IMR-90 (cell line): Measurements from ENCODE around the gene NOP9.

Experiments used
- BHLHE40 ChIP-seq: fragments of 150-350 bp; IDR thresholded peaks from 2 replicates; pipeline ENCODE4 v1.6.1; 2016; ENCODE audit warnings: mild to moderate bottlenecking, low read depth, low read length
- CEBPB ChIP-seq: IDR thresholded peaks from 2 replicates; pipeline ENCODE4 v1.6.1; 2012; ENCODE audit warnings: low read depth, low read length, improper control_type of control experiment
- CTCF ChIP-seq: conservative IDR thresholded peaks from 2 replicates; pipeline ENCODE4 v1.5.1; 2012; ENCODE audit warnings: mild to moderate bottlenecking, low read depth, low read length, improper control_type of control experiment
- ELK1 ChIP-seq: fragments of 150-350 bp; IDR thresholded peaks from 2 replicates; pipeline ENCODE4 v1.6.1; 2016; ENCODE audit warnings: low read depth, mild to moderate bottlenecking, low read length, moderate library complexity, borderline replicate concordance
- FOS ChIP-seq: fragments of 150-350 bp; IDR thresholded peaks from 2 replicates; pipeline ENCODE4 v1.6.1; 2016; ENCODE audit warnings: low read depth, low read length
- MAFK ChIP-seq: IDR thresholded peaks from 2 replicates; pipeline ENCODE4 v1.6.1; 2012; ENCODE audit warnings: low read depth, low read length, improper control_type of control experiment
- POLR2A ChIP-seq: IDR thresholded peaks from 2 replicates; pipeline ENCODE4 v1.6.1; 2012; ENCODE audit warnings: mild to moderate bottlenecking, low read depth, low read length
- SMC3 ChIP-seq: fragments of 150-350 bp; IDR thresholded peaks from 2 replicates; pipeline ENCODE4 v1.6.1; 2016; ENCODE audit warnings: low read depth, mild to moderate bottlenecking, antibody characterized with exemption, low read length, moderate library complexity
- USF2 ChIP-seq: fragments of 150-350 bp; IDR thresholded peaks from 2 replicates; pipeline ENCODE4 v1.6.1; 2017; ENCODE audit warnings: mild to moderate bottlenecking, antibody characterized with exemption, low read length, low read depth

- no peak for TF ChIP-seq CTCF
- no peak for TF ChIP-seq POLR2A
- TF ChIP-seq USF2: no peak
- no peak for TF ChIP-seq FOS
- no peak for TF ChIP-seq BHLHE40
- TF ChIP-seq ELK1: no peak
- TF ChIP-seq CEBPB: no peak
- TF ChIP-seq MAFK: no peak
- TF ChIP-seq SMC3: no peak
Measured at GRCh38 chr14:24277606-24278321, 21.9 kb upstream of the NOP9 start.
